ENCODE results near the gene PCDHGA6.

The PCDHGA6 gene

DNA sequence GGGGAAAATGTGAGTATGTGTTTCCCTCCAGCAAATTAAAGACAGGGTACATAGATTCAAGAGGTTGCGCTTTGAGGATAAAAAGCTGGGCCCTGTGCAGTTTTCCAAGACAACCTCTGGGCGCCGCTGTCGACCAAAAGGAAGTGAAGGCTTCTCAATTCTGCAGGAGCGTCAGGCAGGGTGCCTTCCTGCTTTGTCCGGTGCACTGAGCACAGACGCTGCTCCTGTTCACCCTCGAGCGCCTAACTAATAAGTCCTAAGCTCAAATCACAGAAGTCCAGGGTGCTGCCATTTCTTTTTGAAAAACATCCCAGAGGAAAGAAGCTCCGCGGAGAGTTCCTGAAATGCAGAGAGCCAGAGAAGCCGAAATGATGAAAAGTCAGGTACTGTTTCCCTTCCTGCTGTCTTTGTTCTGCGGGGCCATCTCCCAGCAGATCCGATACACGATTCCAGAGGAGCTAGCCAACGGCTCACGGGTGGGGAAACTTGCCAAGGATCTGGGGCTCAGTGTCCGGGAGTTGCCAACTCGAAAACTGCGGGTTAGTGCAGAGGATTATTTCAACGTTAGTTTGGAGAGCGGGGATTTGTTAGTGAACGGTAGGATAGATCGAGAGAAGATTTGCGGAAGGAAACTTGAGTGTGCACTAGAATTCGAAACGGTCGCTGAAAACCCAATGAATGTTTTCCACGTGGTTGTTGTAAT is 23.6 kb upstream of the PCDHGA6 start, which contains the start of gene PCDHGB1:
TSS of gene PCDHGB1 (plus strand) at position 183 of the 703 bp plus-strand sequence. CDS start at position 345, 162 bp downstream.
- no peak for TF ChIP-seq POLR2A (IDR thresholded peaks at IDR 0.05; ENCODE audit: low read depth, low read length)
- peak; percentile 45 for DNase-seq (ENCODE audit: insufficient read length, low spot score)
- FAIRE-seq, result no peak

GRCh38 chr5:141351591-141351990 is 22.1 kb upstream of the PCDHGA6 start:
- no peak for FAIRE-seq
- no peak for TF ChIP-seq POLR2A (IDR thresholded peaks at IDR 0.05; ENCODE audit: low read depth, low read length)
- no peak for DNase-seq (ENCODE audit: insufficient read length, low spot score)

- no peak for TF ChIP-seq POLR2A (IDR thresholded peaks at IDR 0.05; ENCODE audit: low read depth, low read length)
- FAIRE-seq (no peak), DNase-seq (ENCODE audit: insufficient read length, low spot score) (peak; percentile 24)
Measured at GRCh38 chr5:141354900-141355469, 18.7 kb upstream of the PCDHGA6 start, which contains the start of gene PCDHGA4. TSS of gene PCDHGA4 (plus strand) at chr5:141355021. CDS start at chr5:141355108, 87 bp downstream.

GRCh38 chr5:141355641-141356040 is 18.1 kb upstream of the PCDHGA6 start:
- no peak for DNase-seq (ENCODE audit: insufficient read length, low spot score)
- FAIRE-seq, result no peak
- no peak for TF ChIP-seq POLR2A (IDR thresholded peaks at IDR 0.05; ENCODE audit: low read depth, low read length)

GRCh38 chr5:141356133-141356532 is 17.6 kb upstream of the PCDHGA6 start:
- FAIRE-seq, result no peak
- DNase-seq (ENCODE audit: insufficient read length, low spot score), result no peak
- no peak for TF ChIP-seq POLR2A (IDR thresholded peaks at IDR 0.05; ENCODE audit: low read depth, low read length)

DNA sequence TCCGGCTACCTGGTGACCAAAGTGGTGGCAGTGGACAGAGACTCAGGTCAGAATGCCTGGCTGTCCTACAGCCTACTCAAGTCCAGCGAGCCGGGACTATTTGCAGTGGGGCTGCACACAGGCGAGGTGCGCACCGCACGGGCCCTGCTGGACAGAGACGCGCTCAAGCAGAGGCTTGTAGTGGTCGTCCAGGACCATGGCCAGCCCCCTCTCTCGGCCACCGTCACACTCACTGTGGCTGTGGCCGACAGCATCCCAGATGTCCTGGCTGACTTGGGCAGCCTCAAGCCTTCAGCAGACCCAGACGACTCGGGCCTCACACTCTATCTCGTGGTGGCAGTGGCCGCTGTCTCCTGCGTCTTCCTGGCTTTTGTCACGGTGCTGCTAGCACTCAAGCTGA is 16.7 kb upstream of the PCDHGA6 start:
- DNase-seq (ENCODE audit: insufficient read length, low spot score) (no peak), FAIRE-seq (no peak)
- TF ChIP-seq POLR2A (IDR thresholded peaks at IDR 0.05; ENCODE audit: low read depth, low read length), result no peak

DNA sequence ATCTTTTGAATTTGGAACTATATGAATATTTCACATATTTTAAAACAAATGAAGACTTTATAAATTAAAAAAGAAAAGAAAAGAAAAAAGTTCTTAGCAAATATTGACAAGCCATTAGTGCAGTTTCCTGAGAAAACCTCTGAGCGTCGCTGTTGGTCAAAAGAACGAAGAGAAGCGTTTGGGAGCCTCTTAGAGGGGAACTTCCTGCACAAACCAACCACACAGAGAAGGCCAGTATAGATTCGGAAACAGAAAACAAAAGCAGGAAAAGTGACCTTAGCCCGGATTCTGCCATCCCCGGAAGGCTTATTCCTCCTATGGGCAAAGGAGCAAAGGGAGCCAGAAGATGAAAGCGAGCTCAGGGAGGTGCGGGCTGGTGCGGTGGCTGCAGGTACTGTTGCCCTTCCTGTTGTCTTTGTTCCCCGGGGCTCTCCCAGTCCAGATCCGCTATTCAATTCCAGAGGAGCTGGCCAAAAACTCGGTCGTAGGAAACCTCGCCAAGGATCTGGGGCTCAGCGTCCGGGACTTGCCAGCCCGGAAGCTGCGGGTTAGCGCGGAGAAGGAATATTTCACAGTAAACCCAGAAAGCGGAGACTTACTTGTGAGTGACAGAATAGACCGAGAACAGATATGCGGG is 13.8 kb upstream of the PCDHGA6 start, which contains the start of gene PCDHGB2:
TSS of gene PCDHGB2 (plus strand) at position 205 of the 637 bp plus-strand sequence. CDS start at position 347, 142 bp downstream.
- FAIRE-seq (no peak), DNase-seq (ENCODE audit: insufficient read length, low spot score) (peak; percentile 44)
- TF ChIP-seq POLR2A (IDR thresholded peaks at IDR 0.05; ENCODE audit: low read depth, low read length), result no peak

DNA sequence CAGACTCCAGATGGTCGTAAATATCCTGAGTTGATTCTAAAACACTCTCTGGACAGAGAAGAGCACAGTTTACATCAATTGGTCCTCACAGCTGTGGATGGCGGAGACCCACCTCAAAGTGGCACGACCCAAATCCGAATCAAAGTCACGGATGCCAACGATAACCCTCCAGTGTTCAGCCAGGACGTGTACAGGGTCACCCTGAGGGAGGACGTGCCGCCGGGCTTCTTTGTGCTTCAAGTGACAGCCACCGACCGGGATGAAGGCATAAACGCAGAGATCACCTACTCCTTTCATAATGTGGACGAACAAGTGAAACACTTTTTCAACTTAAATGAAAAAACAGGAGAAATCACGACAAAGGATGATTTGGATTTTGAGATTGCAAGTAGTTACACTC is 13.0 kb upstream of the PCDHGA6 start:
- TF ChIP-seq POLR2A (IDR thresholded peaks at IDR 0.05; ENCODE audit: low read depth, low read length), result no peak
- FAIRE-seq (no peak), DNase-seq (ENCODE audit: insufficient read length, low spot score) (no peak)

GRCh38 chr5:141362719-141363118 is 11.0 kb upstream of the PCDHGA6 start:
- DNase-seq (ENCODE audit: insufficient read length, low spot score) (no peak), FAIRE-seq (no peak)
- no peak for TF ChIP-seq POLR2A (IDR thresholded peaks at IDR 0.05; ENCODE audit: low read depth, low read length)

DNA sequence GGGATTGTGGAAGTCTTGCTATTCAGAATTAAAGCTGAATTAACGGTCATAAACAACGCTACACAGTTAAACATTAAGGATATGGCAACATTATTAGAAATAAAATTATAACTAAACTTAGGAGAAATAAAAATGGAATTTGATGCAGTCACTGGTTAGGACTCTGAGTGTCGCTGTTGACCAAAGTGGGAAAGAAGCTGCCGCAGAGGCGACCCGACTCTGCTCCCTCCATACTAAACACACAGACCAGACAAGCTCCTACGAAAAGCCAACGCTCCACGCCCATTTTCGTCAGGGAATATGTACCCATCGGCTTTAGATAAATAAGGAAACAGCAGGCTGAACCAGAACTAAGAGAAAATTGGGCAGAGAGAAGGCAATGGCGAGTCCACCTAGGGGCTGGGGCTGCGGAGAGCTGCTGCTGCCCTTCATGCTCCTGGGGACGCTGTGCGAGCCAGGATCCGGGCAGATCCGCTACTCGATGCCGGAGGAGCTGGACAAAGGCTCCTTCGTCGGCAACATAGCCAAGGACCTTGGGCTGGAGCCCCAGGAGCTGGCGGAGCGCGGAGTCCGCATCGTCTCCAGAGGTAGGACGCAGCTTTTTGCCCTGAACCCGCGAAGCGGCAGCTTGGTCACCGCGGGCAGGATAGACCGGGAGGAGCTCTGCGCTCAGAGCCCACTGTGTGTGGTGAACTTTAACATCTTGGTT is 9.6 kb upstream of the PCDHGA6 start, which contains the start of gene PCDHGA5:
TSS of gene PCDHGA5 (plus strand) at position 211 of the 709 bp plus-strand sequence. CDS start at position 380, 169 bp downstream.
- no peak for TF ChIP-seq POLR2A (IDR thresholded peaks at IDR 0.05; ENCODE audit: low read depth, low read length)
- DNase-seq (ENCODE audit: insufficient read length, low spot score) (no peak), FAIRE-seq (no peak)

GRCh38 chr5:141366016-141366896 is 7.4 kb upstream of the PCDHGA6 start:
- no peak for DNase-seq (ENCODE audit: insufficient read length, low spot score)
- no peak for FAIRE-seq
- no peak for TF ChIP-seq POLR2A (IDR thresholded peaks at IDR 0.05; ENCODE audit: low read depth, low read length)

GRCh38 chr5:141369994-141370848 is 3.5 kb upstream of the PCDHGA6 start, which contains the start of gene PCDHGB3:
TSS of gene PCDHGB3 (plus strand) at chr5:141370242. CDS start at chr5:141370395, 153 bp downstream.
- no peak for FAIRE-seq
- no peak for TF ChIP-seq POLR2A (IDR thresholded peaks at IDR 0.05; ENCODE audit: low read depth, low read length)
- DNase-seq (ENCODE audit: insufficient read length, low spot score), result peak; percentile 38

All from H54 (cell line).